A673 (cell line): ENCODE data around the gene ETNK1. TPM values are rescaled to one million over a fixed set of nuclear protein-coding genes. Genes with fewer than 3 reads are reported as not detected.

Experiments used
- BruUV-seq: library from RNA; stranded (reverse); fragments of 400-500 nt; replicated peaks from 2 replicates; lab custom pipeline; 2021; lab: Mats Ljungman, UMichigan
- CTCF ChIA-PET: fragments of 300-600 bp; sonication (Branson Sonifier 250); formaldehyde crosslinking; loops from one replicate; lab custom pipeline; 2022; ENCODE audit warnings: antibody characterized with exemption; lab: Charles Lee
- POLR2A ChIA-PET: fragments of 300-600 bp; sonication (Branson Sonifier 250); formaldehyde crosslinking; loops from one replicate; lab custom pipeline; 2022; ENCODE audit warnings: antibody characterized with exemption; ENCODE audit not compliant: low non-redundant PET; lab: Charles Lee
- DNase-seq: peaks from one replicate; pipeline ENCODE4 v3.0.0-alpha.2; 2015; ENCODE audit warnings: low spot score
- H3K27ac ChIP-seq: fragments of 200-600 bp; sonication (generic); 2 replicates; pipeline ENCODE4 v1.5.1; 2016; ENCODE audit warnings: mixed run types, low read depth, mild to moderate bottlenecking, mixed read lengths, antibody characterized with exemption, low read length; ENCODE audit not compliant: poor library complexity, severe bottlenecking
- H3K27me3 ChIP-seq: fragments of 200-600 bp; sonication (generic); replicated peaks from 2 replicates; pipeline ENCODE4 v1.6.1; 2017; ENCODE audit warnings: mixed run types, low read depth, mild to moderate bottlenecking, mixed read lengths, antibody characterized with exemption, low read length; ENCODE audit not compliant: insufficient read depth, poor library complexity
- H3K36me3 ChIP-seq: fragments of 200-600 bp; sonication (generic); 2 replicates; pipeline ENCODE4 v1.6.1; 2016; ENCODE audit warnings: mixed run types, mild to moderate bottlenecking, mixed read lengths, antibody characterized with exemption, low read length; ENCODE audit not compliant: insufficient read depth, poor library complexity, severe bottlenecking
- H3K4me1 ChIP-seq: fragments of 200-600 bp; sonication (generic); 2 replicates; pipeline ENCODE4 v1.6.1; 2017; ENCODE audit warnings: mixed run types, mild to moderate bottlenecking, mixed read lengths, antibody characterized with exemption, low read length; ENCODE audit not compliant: insufficient read depth, poor library complexity, severe bottlenecking
- H3K4me3 ChIP-seq: fragments of 200-600 bp; sonication (generic); 2 replicates; pipeline ENCODE4 v1.5.1; 2016; ENCODE audit warnings: low read depth, mixed run types, mild to moderate bottlenecking, mixed read lengths, low read length; ENCODE audit not compliant: poor library complexity, severe bottlenecking
- H3K9me3 ChIP-seq: fragments of 200-600 bp; sonication (generic); 2 replicates; pipeline ENCODE4 v1.6.1; 2016; ENCODE audit warnings: mixed run types, low read depth, mild to moderate bottlenecking, mixed read lengths, antibody characterized with exemption, low read length; ENCODE audit not compliant: poor library complexity, severe bottlenecking
- EZH2 ChIP-seq: fragments of 200-600 bp; sonication (generic); IDR thresholded peaks from 2 replicates; pipeline ENCODE4 v1.6.1; 2017; ENCODE audit warnings: borderline replicate concordance, low read depth, mild to moderate bottlenecking, mixed read lengths, antibody characterized with exemption, low read length; ENCODE audit not compliant: poor library complexity, severe bottlenecking
- intact Hi-C: fragments of 100-400 bp; cut with micrococcal nuclease; formaldehyde crosslinking; loops from one replicate; pipeline ENCODE4 v1.10.0; 2022; ENCODE audit not compliant: unreplicated experiment
- total RNA-seq: library from RNA; stranded (reverse); gene quantifications from 2 replicates; pipeline ENCODE4 v1.2.3, GENCODE V29; 2021
- TF ChIP-seq, protein P1 (sequence below): fragments of 300-800, 200-600 bp; sonication (generic); conservative IDR thresholded peaks from 2 replicates; pipeline ENCODE4 v1.5.1; 2017; ENCODE audit warnings: low read depth, mild to moderate bottlenecking, antibody characterized with exemption, low read length, moderate library complexity, mixed read lengths

ETNK1 gene
- total RNA-seq, 1 experiment from 2014 or later: 90.4 TPM

GRCh38 chr12:22656376-22656775 lies 31.4 kb downstream of the ETNK1 start:
- no TSS peak for BruUV-seq
- no peak for TF ChIP-seq EZH2
- TF ChIP-seq, protein P1, sequence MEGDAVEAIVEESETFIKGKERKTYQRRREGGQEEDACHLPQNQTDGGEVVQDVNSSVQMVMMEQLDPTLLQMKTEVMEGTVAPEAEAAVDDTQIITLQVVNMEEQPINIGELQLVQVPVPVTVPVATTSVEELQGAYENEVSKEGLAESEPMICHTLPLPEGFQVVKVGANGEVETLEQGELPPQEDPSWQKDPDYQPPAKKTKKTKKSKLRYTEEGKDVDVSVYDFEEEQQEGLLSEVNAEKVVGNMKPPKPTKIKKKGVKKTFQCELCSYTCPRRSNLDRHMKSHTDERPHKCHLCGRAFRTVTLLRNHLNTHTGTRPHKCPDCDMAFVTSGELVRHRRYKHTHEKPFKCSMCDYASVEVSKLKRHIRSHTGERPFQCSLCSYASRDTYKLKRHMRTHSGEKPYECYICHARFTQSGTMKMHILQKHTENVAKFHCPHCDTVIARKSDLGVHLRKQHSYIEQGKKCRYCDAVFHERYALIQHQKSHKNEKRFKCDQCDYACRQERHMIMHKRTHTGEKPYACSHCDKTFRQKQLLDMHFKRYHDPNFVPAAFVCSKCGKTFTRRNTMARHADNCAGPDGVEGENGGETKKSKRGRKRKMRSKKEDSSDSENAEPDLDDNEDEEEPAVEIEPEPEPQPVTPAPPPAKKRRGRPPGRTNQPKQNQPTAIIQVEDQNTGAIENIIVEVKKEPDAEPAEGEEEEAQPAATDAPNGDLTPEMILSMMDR: no peak
- no peak for DNase-seq
- Histone ChIP-seq H3K4me3 (no peak overlapping the region), H3K27ac (no peak overlapping the region), H3K4me1 (peaks cover 12% of the 10 kb centered on the region), H3K9me3 (no peaks in the 10 kb centered on the region), H3K36me3 (peaks cover 8% of the 10 kb centered on the region), H3K27me3 (no peaks in the 10 kb centered on the region)
- intact Hi-C loops: no loop called here
- ChIA-PET CTCF (no interaction called here), POLR2A (no interaction called here)

GRCh38 chr12:22656831-22657230 lies 31.9 kb downstream of the ETNK1 start:
- no peak for DNase-seq
- H3K27me3 ChIP-seq: no peaks in the 10 kb centered on the region
- intact Hi-C loops: no loop called here
- H3K27ac ChIP-seq: no peak overlapping the region
- no peak for TF ChIP-seq EZH2
- no peaks in the 10 kb centered on the region for H3K9me3 ChIP-seq
- BruUV-seq: no TSS peak
- H3K4me3 ChIP-seq: no peak overlapping the region
- peaks cover 12% of the 10 kb centered on the region for H3K4me1 ChIP-seq
- CTCF ChIA-PET: no interaction called here
- POLR2A ChIA-PET: no interaction called here
- H3K36me3 ChIP-seq: peaks cover 12% of the 10 kb centered on the region

DNA sequence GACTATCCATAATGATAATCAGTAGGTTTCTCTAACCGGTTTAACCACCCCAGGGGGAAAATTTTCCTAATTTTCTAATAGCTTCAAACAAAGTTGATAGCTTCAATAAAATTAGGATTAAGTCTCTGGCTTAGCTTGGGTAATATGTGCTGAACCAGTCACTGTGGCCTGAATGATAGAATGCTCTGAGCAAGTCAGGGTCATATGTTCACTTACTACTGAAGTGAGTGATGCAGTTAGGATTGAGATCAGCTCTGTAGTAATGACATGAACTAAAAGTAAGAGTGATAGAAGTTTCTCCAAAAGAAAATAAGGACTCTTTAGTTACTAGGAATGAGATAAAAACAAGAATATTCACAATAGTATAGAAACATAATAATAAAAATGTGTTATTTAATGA lies 32.6 kb downstream of the ETNK1 start:
- BruUV-seq: no TSS peak
- peaks cover 12% of the 10 kb centered on the region for H3K4me1 ChIP-seq
- no peak overlapping the region for H3K27ac ChIP-seq
- ChIA-PET POLR2A (no interaction called here), CTCF (no interaction called here)
- H3K27me3 ChIP-seq: no peaks in the 10 kb centered on the region
- H3K36me3 ChIP-seq: peaks cover 12% of the 10 kb centered on the region
- H3K4me3 ChIP-seq: no peak overlapping the region
- no peak for DNase-seq
- no peak for TF ChIP-seq EZH2
- TF ChIP-seq, protein P1: no peak
- intact Hi-C loops: no loop called here
- H3K9me3 ChIP-seq: no peaks in the 10 kb centered on the region

DNA sequence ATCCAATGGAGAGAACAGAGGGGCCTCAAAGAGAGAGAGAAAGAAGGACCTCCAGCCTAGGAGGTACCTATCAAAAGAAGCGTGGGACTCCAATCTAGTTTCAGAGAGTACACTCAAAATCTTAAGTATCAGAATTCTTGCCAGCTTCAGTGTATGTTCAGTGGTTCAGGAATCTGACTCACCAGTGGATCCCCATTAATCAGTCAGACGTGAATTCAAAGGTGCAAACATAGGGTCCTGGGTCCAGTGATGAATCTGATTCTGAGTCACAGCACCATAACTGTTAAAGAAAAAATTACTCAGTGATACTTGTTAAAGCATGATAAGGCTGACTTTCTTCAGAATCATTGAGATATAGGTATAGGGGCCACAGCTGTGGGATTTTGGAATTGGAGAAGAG lies 33.2 kb downstream of the ETNK1 start:
- no peak for TF ChIP-seq EZH2
- POLR2A ChIA-PET: no interaction called here
- no TSS peak for BruUV-seq
- Histone ChIP-seq H3K9me3 (no peaks in the 10 kb centered on the region), H3K27ac (no peak overlapping the region), H3K4me1 (peaks cover 10% of the 10 kb centered on the region), H3K4me3 (no peak overlapping the region), H3K27me3 (no peaks in the 10 kb centered on the region), H3K36me3 (peaks cover 12% of the 10 kb centered on the region)
- intact Hi-C loops: no loop called here
- CTCF ChIA-PET: no interaction called here
- no peak for DNase-seq
